NCI-H748 treated with DMSO at 0.1 percent for 48 hours (cell line): ENCODE results near the gene RSPH1.

ENCODE experiments used
- DNase-seq: peaks from one replicate; lab custom pipeline; 2025; lab: John Stamatoyannopoulos, UW

Gene RSPH1

GRCh38 chr21:42513151-42513984 lies 17.3 kb upstream of the RSPH1 start, which contains the start of gene SLC37A1:
Gene SLC37A1 (plus strand): TSS chr21:42513852. CDS start chr21:42518455, 4,603 bp downstream.
- DNase-seq: no peak

GRCh38 chr21:42512346-42513034 lies 16.5 kb upstream of the RSPH1 start:
- no peak for DNase-seq

GRCh38 chr21:42509244-42509643 lies 13.2 kb upstream of the RSPH1 start:
- DNase-seq: no peak

- no peak for DNase-seq
These were observed 12.3 kb upstream of the RSPH1 start for GRCh38 chr21:42508371-42508770.

GRCh38 chr21:42507418-42507817 lies 11.4 kb upstream of the RSPH1 start:
- no peak for DNase-seq

GRCh38 chr21:42505090-42505726 lies 9.2 kb upstream of the RSPH1 start:
- no peak for DNase-seq

- no peak for DNase-seq
These were observed 7.7 kb upstream of the RSPH1 start for GRCh38 chr21:42503711-42504110.

- no peak for DNase-seq
These were observed 4.7 kb upstream of the RSPH1 start for GRCh38 chr21:42500736-42501135.

- no peak for DNase-seq
These were observed 4.2 kb upstream of the RSPH1 start for GRCh38 chr21:42500225-42500624.

GRCh38 chr21:42499444-42500112 lies 3.6 kb upstream of the RSPH1 start:
- DNase-seq: no peak

GRCh38 chr21:42498012-42498411 lies 2.0 kb upstream of the RSPH1 start:
- no peak for DNase-seq

- DNase-seq: no peak
These were observed 797 bp upstream of the RSPH1 start for GRCh38 chr21:42496839-42497202.

GRCh38 chr21:42495765-42496119 lies 282 bp downstream of the RSPH1 start:
- DNase-seq: peak; percentile 57

GRCh38 chr21:42495027-42495426 lies 997 bp downstream of the RSPH1 start:
- DNase-seq: no peak

- no peak for DNase-seq
These were observed 2.6 kb downstream of the RSPH1 start for GRCh38 chr21:42493109-42494060.

GRCh38 chr21:42492201-42492600 lies 3.8 kb downstream of the RSPH1 start:
- DNase-seq: no peak

GRCh38 chr21:42491328-42491727 lies 4.7 kb downstream of the RSPH1 start:
- DNase-seq: no peak

GRCh38 chr21:42490720-42491119 lies 5.3 kb downstream of the RSPH1 start:
- DNase-seq: no peak

GRCh38 chr21:42489991-42490390 lies 6.0 kb downstream of the RSPH1 start:
- no peak for DNase-seq

GRCh38 chr21:42489006-42489563 lies 6.9 kb downstream of the RSPH1 start:
- DNase-seq: no peak

GRCh38 chr21:42486531-42486930 lies 9.5 kb downstream of the RSPH1 start:
- no peak for DNase-seq
